Measurements from ENCODE around the gene APP.

The APP gene

DNA sequence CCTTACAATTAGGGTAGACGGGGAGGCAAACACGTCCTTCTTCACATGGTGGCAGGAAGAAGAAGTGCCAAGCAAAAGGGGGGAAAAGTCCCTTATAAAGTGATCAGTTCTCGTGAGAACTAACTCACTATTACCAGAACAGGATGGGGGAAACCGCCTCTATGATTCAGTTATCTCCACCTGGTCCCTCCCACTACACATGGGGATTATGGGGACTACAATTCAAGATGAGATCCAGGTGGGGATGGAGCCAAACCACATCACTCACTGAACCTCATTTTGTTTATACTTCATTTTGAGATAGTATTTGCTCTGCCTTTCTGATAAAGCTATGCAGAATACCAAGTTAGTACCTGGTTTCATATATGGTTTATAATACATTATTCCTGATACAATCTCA, 26.5 kb downstream of the APP start:
- Histone ChIP-seq H3K4me1 (ENCODE audit: low read length) (no peaks in the 10 kb centered on the region), H3K36me3 (replicated peaks; ENCODE audit: low read depth, low read length) (no peaks in the 10 kb centered on the region), H3K27ac (ENCODE audit: low read length) (no peak overlapping the region), H3K9me3 (ENCODE audit: insufficient read depth, low read length) (no peaks in the 10 kb centered on the region), H2AFZ (ENCODE audit: low read depth, low read length) (no peak overlapping the region), H4K20me1 (ENCODE audit: insufficient read depth, low read length) (no peaks in the 10 kb centered on the region), H3K27me3 (ENCODE audit: low read depth, low read length) (no peaks in the 10 kb centered on the region), H3K4me3 (ENCODE audit: low read length) (no peak overlapping the region), H3K9ac (ENCODE audit: low read length) (no peak overlapping the region), H3K4me2 (ENCODE audit: low read length) (no peak overlapping the region), H3K79me2 (ENCODE audit: low read length) (no peaks in the 10 kb centered on the region)
- TF ChIP-seq EZH2phosphoT487 (IDR thresholded peaks at IDR 0.05; ENCODE audit: low read depth), result no peak
- TF ChIP-seq, protein P1, sequence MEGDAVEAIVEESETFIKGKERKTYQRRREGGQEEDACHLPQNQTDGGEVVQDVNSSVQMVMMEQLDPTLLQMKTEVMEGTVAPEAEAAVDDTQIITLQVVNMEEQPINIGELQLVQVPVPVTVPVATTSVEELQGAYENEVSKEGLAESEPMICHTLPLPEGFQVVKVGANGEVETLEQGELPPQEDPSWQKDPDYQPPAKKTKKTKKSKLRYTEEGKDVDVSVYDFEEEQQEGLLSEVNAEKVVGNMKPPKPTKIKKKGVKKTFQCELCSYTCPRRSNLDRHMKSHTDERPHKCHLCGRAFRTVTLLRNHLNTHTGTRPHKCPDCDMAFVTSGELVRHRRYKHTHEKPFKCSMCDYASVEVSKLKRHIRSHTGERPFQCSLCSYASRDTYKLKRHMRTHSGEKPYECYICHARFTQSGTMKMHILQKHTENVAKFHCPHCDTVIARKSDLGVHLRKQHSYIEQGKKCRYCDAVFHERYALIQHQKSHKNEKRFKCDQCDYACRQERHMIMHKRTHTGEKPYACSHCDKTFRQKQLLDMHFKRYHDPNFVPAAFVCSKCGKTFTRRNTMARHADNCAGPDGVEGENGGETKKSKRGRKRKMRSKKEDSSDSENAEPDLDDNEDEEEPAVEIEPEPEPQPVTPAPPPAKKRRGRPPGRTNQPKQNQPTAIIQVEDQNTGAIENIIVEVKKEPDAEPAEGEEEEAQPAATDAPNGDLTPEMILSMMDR (IDR thresholded peaks at IDR 0.05; ENCODE audit: low read depth, low read length), result no peak

DNA sequence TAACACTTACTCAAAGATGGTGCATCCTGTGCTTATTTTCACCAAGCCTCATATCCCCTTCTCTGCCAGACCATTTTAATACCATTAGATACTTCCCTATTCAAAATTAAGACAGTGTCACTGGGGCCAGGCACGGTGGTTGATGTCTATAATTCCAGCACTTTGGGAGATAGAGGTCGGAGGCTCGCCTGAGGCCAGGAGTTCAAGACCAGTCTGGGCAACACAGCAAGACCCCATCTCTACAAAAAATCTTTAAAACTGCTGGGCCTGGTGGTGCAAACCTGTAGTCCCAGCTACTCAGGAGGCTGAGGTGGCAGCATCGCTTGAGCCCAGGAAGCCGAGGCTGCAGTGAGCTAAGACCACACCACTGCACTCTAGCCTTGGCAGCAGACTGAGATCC, 28.2 kb downstream of the APP start:
- Histone ChIP-seq H3K9ac (ENCODE audit: low read length) (no peak overlapping the region), H4K20me1 (ENCODE audit: insufficient read depth, low read length) (no peaks in the 10 kb centered on the region), H3K4me3 (ENCODE audit: low read length) (no peak overlapping the region), H2AFZ (ENCODE audit: low read depth, low read length) (no peak overlapping the region), H3K27me3 (ENCODE audit: low read depth, low read length) (no peaks in the 10 kb centered on the region), H3K9me3 (ENCODE audit: insufficient read depth, low read length) (no peaks in the 10 kb centered on the region), H3K27ac (ENCODE audit: low read length) (no peak overlapping the region), H3K79me2 (ENCODE audit: low read length) (no peaks in the 10 kb centered on the region), H3K4me2 (ENCODE audit: low read length) (no peak overlapping the region), H3K36me3 (replicated peaks; ENCODE audit: low read depth, low read length) (no peaks in the 10 kb centered on the region), H3K4me1 (ENCODE audit: low read length) (no peaks in the 10 kb centered on the region)
- no peak for TF ChIP-seq EZH2phosphoT487 (IDR thresholded peaks at IDR 0.05; ENCODE audit: low read depth)
- TF ChIP-seq, protein P1 (IDR thresholded peaks at IDR 0.05; ENCODE audit: low read depth, low read length), result no peak

DNA sequence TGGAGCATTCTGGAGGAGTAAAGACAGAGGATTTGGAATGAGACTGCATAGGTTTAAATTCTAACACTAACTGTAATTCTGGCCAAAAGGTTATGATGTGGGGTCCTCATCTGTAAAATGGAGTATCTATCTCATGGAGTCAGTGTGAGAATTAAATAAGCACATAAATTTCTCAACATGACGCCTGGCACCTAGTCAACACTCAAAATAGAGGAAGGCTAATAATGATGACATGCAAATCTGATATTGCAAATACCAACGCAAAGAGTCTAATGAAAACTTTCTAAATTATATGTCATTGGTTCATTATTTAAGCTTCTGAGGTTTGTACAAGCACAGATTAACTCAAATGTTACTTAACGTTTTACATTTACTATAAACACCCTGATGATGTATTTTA, 29.6 kb downstream of the APP start:
- Histone ChIP-seq H3K27me3 (ENCODE audit: low read depth, low read length) (no peaks in the 10 kb centered on the region), H3K36me3 (replicated peaks; ENCODE audit: low read depth, low read length) (no peaks in the 10 kb centered on the region), H3K4me1 (ENCODE audit: low read length) (0 out of 2 replicates have a peak, but pooled peaks cover 8% of the 10 kb centered on the region), H3K4me2 (ENCODE audit: low read length) (no peak overlapping the region), H3K27ac (ENCODE audit: low read length) (no peak overlapping the region), H2AFZ (ENCODE audit: low read depth, low read length) (no peak overlapping the region), H3K9ac (ENCODE audit: low read length) (no peak overlapping the region), H3K4me3 (ENCODE audit: low read length) (no peak overlapping the region), H3K79me2 (ENCODE audit: low read length) (no peaks in the 10 kb centered on the region), H3K9me3 (ENCODE audit: insufficient read depth, low read length) (no peaks in the 10 kb centered on the region), H4K20me1 (ENCODE audit: insufficient read depth, low read length) (no peaks in the 10 kb centered on the region)
- TF ChIP-seq EZH2phosphoT487 (IDR thresholded peaks at IDR 0.05; ENCODE audit: low read depth), result no peak
- TF ChIP-seq, protein P1 (IDR thresholded peaks at IDR 0.05; ENCODE audit: low read depth, low read length), result no peak

DNA sequence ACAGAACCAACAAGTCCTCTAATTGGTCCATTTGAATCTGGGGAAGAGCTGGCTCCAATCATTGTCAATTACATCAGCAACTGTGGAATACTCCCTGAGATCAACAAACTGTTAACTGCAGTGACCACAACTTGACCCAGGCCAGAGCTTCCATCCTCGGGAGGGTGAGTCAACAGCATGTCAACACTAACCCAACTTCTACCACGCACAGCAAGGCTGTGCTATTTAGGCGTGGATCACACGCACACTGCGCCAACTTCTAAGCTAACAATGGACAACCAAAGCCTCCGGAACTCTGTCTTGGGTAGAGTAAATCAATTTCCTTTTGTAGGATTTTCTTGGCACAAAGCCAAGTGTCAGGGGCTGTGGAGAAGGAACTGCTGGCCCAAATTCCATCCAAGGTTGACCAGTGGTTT, 30.4 kb downstream of the APP start:
- H3K36me3 ChIP-seq (replicated peaks; ENCODE audit: low read depth, low read length), result no peaks in the 10 kb centered on the region
- no peak overlapping the region for H3K4me3 ChIP-seq (ENCODE audit: low read length)
- H3K4me2 ChIP-seq (ENCODE audit: low read length), result no peak overlapping the region
- no peaks in the 10 kb centered on the region for H3K27me3 ChIP-seq (ENCODE audit: low read depth, low read length)
- no peak overlapping the region for H2AFZ ChIP-seq (ENCODE audit: low read depth, low read length)
- no peaks in the 10 kb centered on the region for H4K20me1 ChIP-seq (ENCODE audit: insufficient read depth, low read length)
- H3K9me3 ChIP-seq (ENCODE audit: insufficient read depth, low read length), result no peaks in the 10 kb centered on the region
- H3K79me2 ChIP-seq (ENCODE audit: low read length), result no peaks in the 10 kb centered on the region
- H3K9ac ChIP-seq (ENCODE audit: low read length), result no peak overlapping the region
- 0 out of 2 replicates have a peak, but pooled peaks cover 8% of the 10 kb centered on the region for H3K4me1 ChIP-seq (ENCODE audit: low read length)
- TF ChIP-seq, protein P1 (IDR thresholded peaks at IDR 0.05; ENCODE audit: low read depth, low read length), result no peak
- no peak for TF ChIP-seq EZH2phosphoT487 (IDR thresholded peaks at IDR 0.05; ENCODE audit: low read depth)
- H3K27ac ChIP-seq (ENCODE audit: low read length), result no peak overlapping the region

Data from OCI-LY3 (cell line).